ENCODE data around the gene DLGAP1. TPM values are rescaled to one million over a fixed set of nuclear protein-coding genes. Genes with fewer than 3 reads are reported as not detected.

The DLGAP1 gene
- total RNA-seq, 2 experiments from 2014 or later = 0.31 to 0.36 TPM

- Histone ChIP-seq H3K27ac (ENCODE audit: low read depth in 1 of 2, low read length in 2 of 2) (no peak overlapping the region), H3K4me3 (ENCODE audit: low read length) (no peak overlapping the region), H3K9me3 (ENCODE audit: control insufficient read depth in 1 of 2, insufficient read depth in 1 of 2, low read length in 2 of 2) (peaks cover 0 to 4% of the 10 kb centered on the region in 2 experiments), H3K4me1 (ENCODE audit: insufficient read depth, low read length) (no peaks in the 10 kb centered on the region), H3K36me3 (ENCODE audit: insufficient read depth, low read length) (no peaks in the 10 kb centered on the region), H3K27me3 (ENCODE audit: control insufficient read depth in 1 of 2, insufficient read depth in 2 of 2, low read length in 2 of 2) (no peaks in the 10 kb centered on the region)
- H3K9me3 Mint-ChIP-seq = peaks cover 7% of the 10 kb centered on the region
- H3K4me3 Mint-ChIP-seq = no peak overlapping the region
- no peaks in the 10 kb centered on the region for H3K36me3 Mint-ChIP-seq (ENCODE audit: low read depth)
- POLR2A ChIA-PET = no interaction called here
- ATAC-seq (ENCODE audit: poor library complexity) (no peak), DNase-seq (no peak)
- H3K4me1 Mint-ChIP-seq (ENCODE audit: low read depth) = no peaks in the 10 kb centered on the region
- no peak for TF ChIP-seq CTCF (IDR thresholded peaks at IDR 0.05)
- intact Hi-C loops (cut with DNase I, micrococcal nuclease) = no loop called here
- CTCF ChIA-PET = no interaction called here
- no peak overlapping the region for H3K27ac Mint-ChIP-seq
- no peaks in the 10 kb centered on the region for H3K27me3 Mint-ChIP-seq
Measured at GRCh38 chr18:4430836-4431235, 24.3 kb downstream of the DLGAP1 start.

GRCh38 chr18:4417714-4418113, 37.4 kb downstream of the DLGAP1 start:
- no peak overlapping the region for H3K4me3 ChIP-seq (ENCODE audit: low read length)
- H3K36me3 ChIP-seq (ENCODE audit: insufficient read depth, low read length) = no peaks in the 10 kb centered on the region
- no peak for TF ChIP-seq CTCF (IDR thresholded peaks at IDR 0.05)
- H3K27me3 ChIP-seq (ENCODE audit: control insufficient read depth in 1 of 2, insufficient read depth in 2 of 2, low read length in 2 of 2) = no peaks in the 10 kb centered on the region
- Mint-ChIP-seq H3K9me3 (peaks cover 8% of the 10 kb centered on the region), H3K4me1 (ENCODE audit: low read depth) (no peaks in the 10 kb centered on the region), H3K36me3 (ENCODE audit: low read depth) (no peaks in the 10 kb centered on the region), H3K27me3 (no peaks in the 10 kb centered on the region), H3K4me3 (no peak overlapping the region), H3K27ac (no peak overlapping the region)
- no peaks in the 10 kb centered on the region for H3K9me3 ChIP-seq (ENCODE audit: control insufficient read depth in 1 of 2, insufficient read depth in 1 of 2, low read length in 2 of 2)
- intact Hi-C loops (cut with DNase I, micrococcal nuclease) = no loop called here
- H3K27ac ChIP-seq (ENCODE audit: low read depth in 1 of 2, low read length in 2 of 2) = no peak overlapping the region
- ATAC-seq (ENCODE audit: poor library complexity) (no peak), DNase-seq (no peak)
- H3K4me1 ChIP-seq (ENCODE audit: insufficient read depth, low read length) = no peaks in the 10 kb centered on the region
- POLR2A ChIA-PET = no interaction called here
- CTCF ChIA-PET = no interaction called here

- Histone ChIP-seq H3K36me3 (ENCODE audit: insufficient read depth, low read length) (no peaks in the 10 kb centered on the region), H3K27me3 (ENCODE audit: control insufficient read depth in 1 of 2, insufficient read depth in 2 of 2, low read length in 2 of 2) (no peaks in the 10 kb centered on the region), H3K4me1 (ENCODE audit: insufficient read depth, low read length) (no peaks in the 10 kb centered on the region), H3K9me3 (ENCODE audit: control insufficient read depth in 1 of 2, insufficient read depth in 1 of 2, low read length in 2 of 2) (no peaks in the 10 kb centered on the region), H3K4me3 (ENCODE audit: low read length) (no peak overlapping the region), H3K27ac (ENCODE audit: low read depth in 1 of 2, low read length in 2 of 2) (no peak overlapping the region)
- POLR2A ChIA-PET = no interaction called here
- no peak for TF ChIP-seq CTCF (IDR thresholded peaks at IDR 0.05)
- Mint-ChIP-seq H3K27ac (no peak overlapping the region), H3K9me3 (peaks cover 8% of the 10 kb centered on the region), H3K4me1 (ENCODE audit: low read depth) (no peaks in the 10 kb centered on the region), H3K36me3 (ENCODE audit: low read depth) (no peaks in the 10 kb centered on the region), H3K4me3 (no peak overlapping the region), H3K27me3 (no peaks in the 10 kb centered on the region)
- DNase-seq = no peak
- intact Hi-C loops (cut with DNase I, micrococcal nuclease) = no loop called here
- CTCF ChIA-PET = no interaction called here
- no peak for ATAC-seq (ENCODE audit: poor library complexity)
Measured at GRCh38 chr18:4416976-4417375, 38.1 kb downstream of the DLGAP1 start.

Measured in CD4-positive, alpha-beta T cell (primary cell).